OCI-LY1 (cell line): Measurements from ENCODE around the gene DDX17.

Experiments
- CTCF ChIP-seq: fragments of 200-600 bp; sonication (generic), shearing (Covaris generic); IDR thresholded peaks from 2 replicates; pipeline ENCODE4 v1.5.1; 2017; ENCODE audit warnings: mild to moderate bottlenecking, antibody characterized with exemption, low read length, moderate library complexity, mixed read lengths
- EZH2 ChIP-seq: fragments of 200-600 bp; sonication (generic), shearing (Covaris generic); IDR thresholded peaks from 2 replicates; pipeline ENCODE4 v1.8.0; 2017; ENCODE audit warnings: borderline replicate concordance, mixed run types, mild to moderate bottlenecking, antibody characterized with exemption, low read length, moderate library complexity, mixed read lengths

GRCh38 chr22:38505541-38506117, 482 bp downstream of the DDX17 start:
- TF ChIP-seq EZH2 = no peak
- TF ChIP-seq CTCF = no peak
